Measurements from ENCODE around the gene ROBO2. TPM values are rescaled to one million over a fixed set of nuclear protein-coding genes. Genes with fewer than 3 reads are reported as not detected.

The ROBO2 gene
- total and polyA plus RNA-seq, 2 experiments from 2014 or later = 1.5 to 7.8 TPM

GRCh38 chr3:77283108-77283507 is 243.2 kb downstream of the ROBO2 start (continued):
- TF ChIP-seq ZNF462 (CRISPR knock-in tag; IDR thresholded peaks at IDR 0.05) (no peak), CTCF (conservative IDR thresholded peaks at IDR 0.05; ENCODE audit: low read depth in 2 of 2) (no peak), STAT1 (IDR thresholded peaks at IDR 0.05; ENCODE audit: unreplicated experiment) (no peak)

GRCh38 chr3:77288348-77288747 is 248.4 kb downstream of the ROBO2 start:
- H3K36me3 Mint-ChIP-seq (ENCODE audit: low read depth) = no peaks in the 10 kb centered on the region
- no peaks in the 10 kb centered on the region for H3K9me3 Mint-ChIP-seq
- H3K4me2 ChIP-seq = no peak overlapping the region
- DNase-seq (ENCODE audit: low spot score) (no peak), ATAC-seq (no peak)
- no peak overlapping the region for H3K27ac Mint-ChIP-seq
- H4K20me1 ChIP-seq (replicated peaks; ENCODE audit: insufficient read depth) = no peaks in the 10 kb centered on the region
- peaks cover 5% of the 10 kb centered on the region; the same call in 2 of the 3 replicates for H3K4me1 Mint-ChIP-seq
- H3K27me3 ChIP-seq (ENCODE audit: insufficient read depth) = no peaks in the 10 kb centered on the region
- H3K79me2 ChIP-seq (replicated peaks; ENCODE audit: insufficient read depth) = no peaks in the 10 kb centered on the region
- H3K27ac ChIP-seq (ENCODE audit: low read depth) = no peak overlapping the region
- no peak overlapping the region for H2AFZ ChIP-seq
- no peaks in the 10 kb centered on the region for H3K36me3 ChIP-seq (ENCODE audit: insufficient read depth)
- no peaks in the 10 kb centered on the region for H3K9me2 ChIP-seq (ENCODE audit: insufficient read depth)
- no peak overlapping the region for H3K4me3 ChIP-seq
- H3K4me3 Mint-ChIP-seq = no peak overlapping the region
- H3K4me1 ChIP-seq (ENCODE audit: insufficient read depth) = peaks cover 5% of the 10 kb centered on the region
- no peaks in the 10 kb centered on the region for H3F3A ChIP-seq (replicated peaks; ENCODE audit: low read depth)
- peaks cover 2% of the 10 kb centered on the region for H3K27me3 Mint-ChIP-seq (ENCODE audit: insufficient read depth, low read depth, poor library complexity)
- TF ChIP-seq JUNB (IDR thresholded peaks at IDR 0.05; ENCODE audit: unreplicated experiment) = no peak
- TF ChIP-seq ETS1 (IDR thresholded peaks at IDR 0.05) = no peak
- TF ChIP-seq ZNF331 (CRISPR knock-in tag; IDR thresholded peaks at IDR 0.05; ENCODE audit: low read depth) = no peak
- TF ChIP-seq REST (IDR thresholded peaks at IDR 0.05; ENCODE audit: unreplicated experiment) = no peak
- TF ChIP-seq CTCF (conservative IDR thresholded peaks at IDR 0.05; ENCODE audit: low read depth in 2 of 2) = no peak
- no peak for TF ChIP-seq STAT1 (IDR thresholded peaks at IDR 0.05; ENCODE audit: unreplicated experiment)
- no peak for TF ChIP-seq ZNF114 (CRISPR knock-in tag; IDR thresholded peaks at IDR 0.05)
- TF ChIP-seq POLR2AphosphoS5 (IDR thresholded peaks at IDR 0.05; ENCODE audit: low read depth) = no peak
- no peak for TF ChIP-seq NANOG (IDR thresholded peaks at IDR 0.05; ENCODE audit: borderline replicate concordance)
